Progenitor cell of endocrine pancreas (in vitro differentiated cells): ENCODE results near the gene ITGA1. TPM values are rescaled to one million over a fixed set of nuclear protein-coding genes. Genes with fewer than 3 reads are reported as not detected.

Experiments used
- DNase-seq: peaks from one replicate; pipeline ENCODE4 v3.0.0; 2021; ENCODE audit warnings: low spot score; ENCODE audit not compliant: unreplicated experiment
- H3K27ac Mint-ChIP-seq: 2 replicates; pipeline ENCODE4 v1.8.0; 2021; ENCODE audit warnings: mild to moderate bottlenecking, moderate library complexity, mixed read lengths
- H3K27me3 Mint-ChIP-seq: 2 replicates; pipeline ENCODE4 v1.8.0; 2021; ENCODE audit warnings: mixed read lengths
- H3K36me3 Mint-ChIP-seq: 2 replicates; pipeline ENCODE4 v1.8.0; 2022; ENCODE audit warnings: mixed read lengths; ENCODE audit not compliant: insufficient read depth
- H3K4me1 Mint-ChIP-seq: 2 replicates; pipeline ENCODE4 v1.8.0; 2021; ENCODE audit warnings: low read depth, mixed read lengths
- H3K4me3 Mint-ChIP-seq: 2 replicates; pipeline ENCODE4 v1.8.0; 2021; ENCODE audit warnings: low read depth, mild to moderate bottlenecking, moderate library complexity, mixed read lengths
- H3K9me3 Mint-ChIP-seq: 2 replicates; pipeline ENCODE4 v1.8.0; 2021; ENCODE audit warnings: low read depth, mixed read lengths
- total RNA-seq: library from RNA; stranded (reverse); gene quantifications from 2 replicates; pipeline ENCODE4 v1.2.1, GENCODE V29; 2021
- TF ChIP-seq, protein P1 (sequence below): fragments of 200-600 bp; sonication (generic); IDR thresholded peaks from one replicate; pipeline ENCODE4 v1.5.0; 2021; ENCODE audit warnings: antibody characterized with exemption, mild to moderate bottlenecking; ENCODE audit not compliant: unreplicated experiment

Gene ITGA1
- total RNA-seq, 1 donor from 2014 or later = 6.4 TPM

DNA sequence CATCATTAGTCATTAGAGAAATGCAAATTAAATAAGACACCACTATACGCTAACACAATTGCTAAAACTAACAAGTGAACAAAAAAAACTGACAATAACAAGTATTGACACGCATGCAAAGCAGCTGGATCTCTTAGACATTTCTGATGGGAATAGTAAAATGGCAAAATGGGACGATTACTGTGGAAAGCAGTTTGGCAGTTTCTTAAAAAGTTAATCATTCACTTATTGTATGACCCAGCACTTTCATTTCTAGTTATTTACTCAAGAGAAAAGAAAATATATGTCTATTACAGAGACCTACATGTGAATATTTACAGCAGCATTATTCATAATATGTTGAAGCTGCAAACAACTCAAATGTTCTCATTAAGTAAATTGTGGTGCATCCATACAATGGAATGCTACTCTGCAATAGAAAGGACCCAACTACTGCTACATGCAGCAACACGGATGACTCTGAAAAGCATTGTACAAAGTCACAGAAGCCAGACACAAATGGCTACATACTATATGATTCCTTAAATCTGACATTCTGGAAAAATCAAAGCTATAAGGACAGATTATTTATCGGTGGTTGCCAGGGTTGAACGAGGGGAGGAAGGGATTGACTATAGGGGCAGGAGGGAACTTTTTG is 104.6 kb downstream of the ITGA1 start:
- no peak for DNase-seq
- H3K4me3 Mint-ChIP-seq = no peak overlapping the region
- H3K4me1 Mint-ChIP-seq = peaks cover 36% of the 10 kb centered on the region
- H3K27me3 Mint-ChIP-seq = no peaks in the 10 kb centered on the region
- no peaks in the 10 kb centered on the region for H3K36me3 Mint-ChIP-seq
- H3K9me3 Mint-ChIP-seq = no peaks in the 10 kb centered on the region
- TF ChIP-seq, protein P1, sequence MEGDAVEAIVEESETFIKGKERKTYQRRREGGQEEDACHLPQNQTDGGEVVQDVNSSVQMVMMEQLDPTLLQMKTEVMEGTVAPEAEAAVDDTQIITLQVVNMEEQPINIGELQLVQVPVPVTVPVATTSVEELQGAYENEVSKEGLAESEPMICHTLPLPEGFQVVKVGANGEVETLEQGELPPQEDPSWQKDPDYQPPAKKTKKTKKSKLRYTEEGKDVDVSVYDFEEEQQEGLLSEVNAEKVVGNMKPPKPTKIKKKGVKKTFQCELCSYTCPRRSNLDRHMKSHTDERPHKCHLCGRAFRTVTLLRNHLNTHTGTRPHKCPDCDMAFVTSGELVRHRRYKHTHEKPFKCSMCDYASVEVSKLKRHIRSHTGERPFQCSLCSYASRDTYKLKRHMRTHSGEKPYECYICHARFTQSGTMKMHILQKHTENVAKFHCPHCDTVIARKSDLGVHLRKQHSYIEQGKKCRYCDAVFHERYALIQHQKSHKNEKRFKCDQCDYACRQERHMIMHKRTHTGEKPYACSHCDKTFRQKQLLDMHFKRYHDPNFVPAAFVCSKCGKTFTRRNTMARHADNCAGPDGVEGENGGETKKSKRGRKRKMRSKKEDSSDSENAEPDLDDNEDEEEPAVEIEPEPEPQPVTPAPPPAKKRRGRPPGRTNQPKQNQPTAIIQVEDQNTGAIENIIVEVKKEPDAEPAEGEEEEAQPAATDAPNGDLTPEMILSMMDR = no peak
- H3K27ac Mint-ChIP-seq = no peak overlapping the region

DNA sequence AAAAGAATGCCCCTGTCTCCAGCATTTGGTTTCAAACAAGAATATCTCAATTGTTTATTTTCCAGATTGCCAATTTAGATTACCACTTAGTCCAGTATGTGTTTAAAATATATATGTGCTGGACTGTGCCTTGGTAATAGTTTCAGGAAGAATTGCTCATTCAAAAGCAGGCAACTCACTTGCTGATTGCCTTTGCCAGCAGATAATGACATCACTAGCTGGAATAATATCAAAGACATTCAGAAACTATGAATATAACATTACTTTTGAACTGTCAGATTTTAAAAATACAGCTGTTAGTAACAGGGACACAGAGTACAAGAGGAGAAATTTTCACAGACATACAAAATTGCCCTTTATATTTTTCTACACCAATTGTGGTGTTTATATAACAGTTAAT is 105.4 kb downstream of the ITGA1 start:
- Mint-ChIP-seq H3K9me3 (no peaks in the 10 kb centered on the region), H3K27me3 (no peaks in the 10 kb centered on the region), H3K36me3 (no peaks in the 10 kb centered on the region), H3K4me3 (no peak overlapping the region), H3K27ac (no peak overlapping the region), H3K4me1 (peaks cover 34% of the 10 kb centered on the region)
- no peak for DNase-seq
- TF ChIP-seq, protein P1 = no peak

DNA sequence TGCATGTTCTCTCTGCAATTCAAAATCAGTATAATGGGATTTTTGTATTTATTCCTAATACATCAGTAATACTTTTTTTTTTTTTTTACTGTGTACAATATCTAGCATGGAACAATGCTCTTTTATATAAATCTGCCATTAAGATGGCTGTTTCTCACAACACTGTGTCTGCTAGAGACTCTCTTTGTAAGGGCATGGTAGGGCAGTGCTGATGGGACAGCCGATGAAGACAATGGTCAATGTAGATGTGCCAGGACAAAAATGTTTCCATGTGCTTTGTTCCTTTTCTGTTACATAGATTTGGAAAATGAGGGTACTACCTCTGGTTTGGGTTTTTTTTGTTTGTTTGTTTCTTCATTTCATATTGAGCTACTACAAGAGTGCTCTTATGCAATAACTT is 106.1 kb downstream of the ITGA1 start:
- DNase-seq = no peak
- Mint-ChIP-seq H3K36me3 (no peaks in the 10 kb centered on the region), H3K4me1 (peaks cover 35% of the 10 kb centered on the region), H3K9me3 (no peaks in the 10 kb centered on the region), H3K27me3 (no peaks in the 10 kb centered on the region), H3K27ac (no peak overlapping the region), H3K4me3 (no peak overlapping the region)
- TF ChIP-seq, protein P1 = no peak

DNA sequence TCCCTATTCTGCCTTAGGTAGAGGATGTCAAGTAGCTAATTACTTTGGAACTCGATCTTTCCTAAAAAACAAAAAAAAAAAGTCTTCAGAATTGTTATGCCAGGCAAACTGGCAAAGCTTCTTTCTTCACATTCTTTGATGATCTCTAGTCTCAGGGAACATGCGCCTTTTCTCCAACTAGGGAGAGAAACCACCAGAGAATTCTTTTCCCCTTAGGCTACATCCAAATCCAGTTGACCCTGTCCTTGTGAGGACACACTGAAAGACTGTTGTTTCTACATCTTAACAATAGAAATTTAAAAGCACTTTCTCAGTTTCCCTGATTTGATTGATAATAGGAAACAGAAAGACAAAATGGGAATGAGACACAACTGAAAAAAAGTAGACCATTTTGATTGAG is 106.7 kb downstream of the ITGA1 start:
- no peak for DNase-seq
- no peak overlapping the region for H3K27ac Mint-ChIP-seq
- peaks cover 37% of the 10 kb centered on the region for H3K4me1 Mint-ChIP-seq
- no peaks in the 10 kb centered on the region for H3K27me3 Mint-ChIP-seq
- no peaks in the 10 kb centered on the region for H3K36me3 Mint-ChIP-seq
- H3K4me3 Mint-ChIP-seq = no peak overlapping the region
- TF ChIP-seq, protein P1 = no peak
- no peaks in the 10 kb centered on the region for H3K9me3 Mint-ChIP-seq

DNA sequence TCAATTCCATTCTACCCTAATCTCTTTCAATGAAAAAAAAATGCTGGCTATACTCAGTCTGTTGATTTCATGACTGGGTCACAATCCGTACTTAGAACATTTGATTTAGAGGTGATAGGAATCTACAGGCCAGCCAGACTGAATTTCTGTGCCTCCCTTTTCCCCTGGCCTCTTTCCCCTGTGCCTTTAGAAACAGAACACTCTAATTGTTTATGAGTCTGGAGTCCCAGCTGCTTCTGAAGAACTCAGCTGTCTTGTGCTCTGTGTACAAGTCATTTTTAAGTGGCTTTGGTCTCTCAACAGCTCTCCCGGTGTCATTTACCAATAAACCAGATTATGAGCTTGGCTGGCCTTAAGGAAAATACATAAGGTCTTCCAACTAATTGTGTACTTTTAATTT is 107.4 kb downstream of the ITGA1 start:
- TF ChIP-seq, protein P1 = no peak
- H3K27ac Mint-ChIP-seq = no peak overlapping the region
- DNase-seq = no peak
- no peaks in the 10 kb centered on the region for H3K36me3 Mint-ChIP-seq
- peaks cover 37% of the 10 kb centered on the region for H3K4me1 Mint-ChIP-seq
- no peaks in the 10 kb centered on the region for H3K27me3 Mint-ChIP-seq
- no peaks in the 10 kb centered on the region for H3K9me3 Mint-ChIP-seq
- no peak overlapping the region for H3K4me3 Mint-ChIP-seq
